SIG-M5 treated with dmso at 0.1 percent for 504 hours (cell line): ENCODE data around the gene ARID1B.

Experiments
- DNase-seq: peaks from one replicate; lab custom pipeline; 2025; ENCODE audit not compliant: unreplicated experiment; lab: John Stamatoyannopoulos, UW

ARID1B gene

GRCh38 chr6:156901309-156902019, 124.3 kb downstream of the ARID1B start:
- DNase-seq, result no peak

- DNase-seq, result no peak
Measured at GRCh38 chr6:156902782-156903181, 125.6 kb downstream of the ARID1B start.

- no peak for DNase-seq
Measured at GRCh38 chr6:156904176-156904967, 127.2 kb downstream of the ARID1B start.

GRCh38 chr6:156905801-156906200, 128.6 kb downstream of the ARID1B start:
- no peak for DNase-seq

- no peak for DNase-seq
Measured at GRCh38 chr6:156906451-156906850, 129.3 kb downstream of the ARID1B start.

- no peak for DNase-seq
Measured at GRCh38 chr6:156909212-156910010, 132.2 kb downstream of the ARID1B start.

- no peak for DNase-seq
Measured at GRCh38 chr6:156910011-156910334, 132.8 kb downstream of the ARID1B start.

- DNase-seq, result no peak
Measured at GRCh38 chr6:156910938-156911337, 133.8 kb downstream of the ARID1B start.

GRCh38 chr6:156911581-156911980, 134.4 kb downstream of the ARID1B start:
- DNase-seq, result no peak

- no peak for DNase-seq
Measured at GRCh38 chr6:156912431-156912830, 135.3 kb downstream of the ARID1B start.

- DNase-seq, result no peak
Measured at GRCh38 chr6:156914181-156914580, 137.0 kb downstream of the ARID1B start.

- no peak for DNase-seq
Measured at GRCh38 chr6:156916130-156916801, 139.1 kb downstream of the ARID1B start.

- no peak for DNase-seq
Measured at GRCh38 chr6:156917213-156917612, 140.0 kb downstream of the ARID1B start.

GRCh38 chr6:156918647-156919046, 141.5 kb downstream of the ARID1B start:
- no peak for DNase-seq

GRCh38 chr6:156919370-156919769, 142.2 kb downstream of the ARID1B start:
- no peak for DNase-seq

GRCh38 chr6:156919814-156920369, 142.7 kb downstream of the ARID1B start:
- no peak for DNase-seq

GRCh38 chr6:156924246-156924645, 147.1 kb downstream of the ARID1B start:
- no peak for DNase-seq

GRCh38 chr6:156925026-156925425, 147.8 kb downstream of the ARID1B start:
- no peak for DNase-seq

GRCh38 chr6:156925718-156926607, 148.8 kb downstream of the ARID1B start:
- DNase-seq, result no peak

GRCh38 chr6:156928126-156928525, 150.9 kb downstream of the ARID1B start:
- DNase-seq, result no peak
